HCT116 (cell line): ENCODE data around the gene LRFN3.

Source experiments
- CEBPB ChIP-seq: IDR thresholded peaks from 2 replicates; pipeline ENCODE4 v1.6.1; 2012; ENCODE audit warnings: low read depth
- POLR2A ChIP-seq: IDR thresholded peaks from 2 replicates; pipeline ENCODE4 v1.7.0; 2011; ENCODE audit warnings: borderline replicate concordance; ENCODE audit not compliant: insufficient read depth, insufficient read length; ENCODE audit errors: extremely low read depth
- TF ChIP-seq, protein P1 (sequence below), 3 experiments: fragments of 200-600 bp in 1 of 3; sonication (generic) in 1 of 3; IDR thresholded peaks in 2 of 3; conservative IDR thresholded peaks in 1 of 3; 2 replicates each; pipeline ENCODE4 v1.5.1; 2012 to 2017; ENCODE audit warnings: low read depth in 2 of 3, low read length in 2 of 3, antibody characterized with exemption in 1 of 3, borderline replicate concordance in 1 of 3, control low read depth in 1 of 3, mild to moderate bottlenecking in 1 of 3, mixed read lengths in 1 of 3, mixed run types in 1 of 3, moderate library complexity in 1 of 3; ENCODE audit not compliant: insufficient read depth in 1 of 3

DNA sequence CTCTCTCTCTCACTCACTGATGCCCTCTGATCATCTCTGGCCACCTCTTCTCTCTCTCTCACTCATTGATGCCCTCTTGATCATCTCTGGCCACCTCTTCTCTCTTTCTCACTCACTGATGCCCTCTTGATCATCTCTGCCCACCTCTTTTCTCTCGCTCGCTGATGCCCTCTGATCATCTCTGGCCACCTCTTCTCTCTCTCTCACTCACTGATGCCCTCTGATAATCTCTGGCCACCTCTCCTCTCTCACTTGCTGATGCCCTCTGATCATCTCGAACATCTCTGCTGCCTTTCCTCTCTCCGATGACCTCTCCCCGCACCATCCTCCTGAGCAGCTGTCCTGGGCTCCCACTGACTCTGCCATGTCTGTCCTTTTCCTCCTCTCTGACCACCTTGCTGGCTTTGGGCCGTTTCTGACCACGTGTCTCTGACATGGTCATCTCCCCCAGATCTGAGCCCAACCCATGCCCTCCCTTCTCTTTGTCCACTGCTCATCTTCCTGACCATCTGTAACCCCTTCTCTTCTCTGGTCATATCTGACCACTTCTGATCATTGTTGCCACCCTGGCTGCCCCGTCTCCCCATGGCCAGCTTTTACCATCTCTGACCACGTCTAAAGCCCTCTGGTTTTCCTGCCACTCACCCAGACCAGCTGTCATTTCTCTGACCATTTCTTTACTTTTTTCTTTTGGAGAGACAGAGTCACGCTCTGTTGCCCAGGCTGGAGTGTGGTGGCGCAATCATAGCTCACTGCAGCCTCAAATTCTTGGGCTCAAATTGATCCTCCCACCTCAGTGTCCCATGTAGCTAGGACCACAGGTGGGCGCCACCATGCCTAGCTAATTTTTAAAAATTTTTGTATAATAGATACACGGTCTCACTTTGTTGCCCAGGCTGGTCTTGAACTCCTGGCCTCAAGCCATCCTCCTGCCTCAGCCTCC is 2.4 kb downstream of the LRFN3 start:
- TF ChIP-seq CEBPB (no peak), POLR2A (no peak)
- TF ChIP-seq, protein P1, sequence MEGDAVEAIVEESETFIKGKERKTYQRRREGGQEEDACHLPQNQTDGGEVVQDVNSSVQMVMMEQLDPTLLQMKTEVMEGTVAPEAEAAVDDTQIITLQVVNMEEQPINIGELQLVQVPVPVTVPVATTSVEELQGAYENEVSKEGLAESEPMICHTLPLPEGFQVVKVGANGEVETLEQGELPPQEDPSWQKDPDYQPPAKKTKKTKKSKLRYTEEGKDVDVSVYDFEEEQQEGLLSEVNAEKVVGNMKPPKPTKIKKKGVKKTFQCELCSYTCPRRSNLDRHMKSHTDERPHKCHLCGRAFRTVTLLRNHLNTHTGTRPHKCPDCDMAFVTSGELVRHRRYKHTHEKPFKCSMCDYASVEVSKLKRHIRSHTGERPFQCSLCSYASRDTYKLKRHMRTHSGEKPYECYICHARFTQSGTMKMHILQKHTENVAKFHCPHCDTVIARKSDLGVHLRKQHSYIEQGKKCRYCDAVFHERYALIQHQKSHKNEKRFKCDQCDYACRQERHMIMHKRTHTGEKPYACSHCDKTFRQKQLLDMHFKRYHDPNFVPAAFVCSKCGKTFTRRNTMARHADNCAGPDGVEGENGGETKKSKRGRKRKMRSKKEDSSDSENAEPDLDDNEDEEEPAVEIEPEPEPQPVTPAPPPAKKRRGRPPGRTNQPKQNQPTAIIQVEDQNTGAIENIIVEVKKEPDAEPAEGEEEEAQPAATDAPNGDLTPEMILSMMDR (IDR thresholded peaks at IDR 0.05 in 2 of 3, conservative IDR thresholded peaks at IDR 0.05 in 1 of 3; ENCODE audit: borderline replicate concordance in 1 of 3, insufficient read depth in 1 of 3, low read depth in 2 of 3, low read length in 2 of 3): peak in 1 of 3 experiments; percentile 11; a peak in 1 of 6 replicates
